GM10266 (cell line): Measurements from ENCODE around the gene PPIF.

Experiments
- DNase-seq: peaks from one replicate; pipeline ENCODE4 v3.0.0; 2012; ENCODE audit errors: extremely low spot score
- TF ChIP-seq, protein P1 (sequence below): IDR thresholded peaks from 2 replicates; pipeline ENCODE4 v1.5.1; 2012; ENCODE audit warnings: mild to moderate bottlenecking, low read depth; ENCODE audit not compliant: control insufficient read depth, insufficient read depth; ENCODE audit errors: missing control alignments

PPIF gene

DNA sequence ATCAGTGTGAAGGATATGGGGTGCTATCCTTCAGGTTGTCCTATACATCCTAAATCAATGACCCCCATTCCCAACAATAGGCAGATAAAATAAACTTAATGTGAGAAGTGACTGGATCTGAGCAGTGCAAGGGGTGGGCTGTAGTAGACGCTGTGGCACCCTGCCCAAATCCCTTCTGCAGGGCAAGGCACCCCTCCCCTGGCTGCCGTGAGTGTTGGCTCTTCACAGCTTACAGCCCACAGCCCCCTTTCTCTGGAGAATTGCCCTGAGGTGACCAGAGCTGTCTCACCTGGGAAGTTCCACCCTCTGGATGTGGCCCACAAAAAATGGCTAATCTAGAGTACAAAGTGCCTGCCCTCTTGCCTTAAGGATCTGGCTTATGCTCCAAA, 25.8 kb upstream of the PPIF start:
- no peak for DNase-seq
- TF ChIP-seq, protein P1, sequence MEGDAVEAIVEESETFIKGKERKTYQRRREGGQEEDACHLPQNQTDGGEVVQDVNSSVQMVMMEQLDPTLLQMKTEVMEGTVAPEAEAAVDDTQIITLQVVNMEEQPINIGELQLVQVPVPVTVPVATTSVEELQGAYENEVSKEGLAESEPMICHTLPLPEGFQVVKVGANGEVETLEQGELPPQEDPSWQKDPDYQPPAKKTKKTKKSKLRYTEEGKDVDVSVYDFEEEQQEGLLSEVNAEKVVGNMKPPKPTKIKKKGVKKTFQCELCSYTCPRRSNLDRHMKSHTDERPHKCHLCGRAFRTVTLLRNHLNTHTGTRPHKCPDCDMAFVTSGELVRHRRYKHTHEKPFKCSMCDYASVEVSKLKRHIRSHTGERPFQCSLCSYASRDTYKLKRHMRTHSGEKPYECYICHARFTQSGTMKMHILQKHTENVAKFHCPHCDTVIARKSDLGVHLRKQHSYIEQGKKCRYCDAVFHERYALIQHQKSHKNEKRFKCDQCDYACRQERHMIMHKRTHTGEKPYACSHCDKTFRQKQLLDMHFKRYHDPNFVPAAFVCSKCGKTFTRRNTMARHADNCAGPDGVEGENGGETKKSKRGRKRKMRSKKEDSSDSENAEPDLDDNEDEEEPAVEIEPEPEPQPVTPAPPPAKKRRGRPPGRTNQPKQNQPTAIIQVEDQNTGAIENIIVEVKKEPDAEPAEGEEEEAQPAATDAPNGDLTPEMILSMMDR = no peak

GRCh38 chr10:79321951-79322350, 25.3 kb upstream of the PPIF start:
- TF ChIP-seq, protein P1 = no peak
- no peak for DNase-seq

DNA sequence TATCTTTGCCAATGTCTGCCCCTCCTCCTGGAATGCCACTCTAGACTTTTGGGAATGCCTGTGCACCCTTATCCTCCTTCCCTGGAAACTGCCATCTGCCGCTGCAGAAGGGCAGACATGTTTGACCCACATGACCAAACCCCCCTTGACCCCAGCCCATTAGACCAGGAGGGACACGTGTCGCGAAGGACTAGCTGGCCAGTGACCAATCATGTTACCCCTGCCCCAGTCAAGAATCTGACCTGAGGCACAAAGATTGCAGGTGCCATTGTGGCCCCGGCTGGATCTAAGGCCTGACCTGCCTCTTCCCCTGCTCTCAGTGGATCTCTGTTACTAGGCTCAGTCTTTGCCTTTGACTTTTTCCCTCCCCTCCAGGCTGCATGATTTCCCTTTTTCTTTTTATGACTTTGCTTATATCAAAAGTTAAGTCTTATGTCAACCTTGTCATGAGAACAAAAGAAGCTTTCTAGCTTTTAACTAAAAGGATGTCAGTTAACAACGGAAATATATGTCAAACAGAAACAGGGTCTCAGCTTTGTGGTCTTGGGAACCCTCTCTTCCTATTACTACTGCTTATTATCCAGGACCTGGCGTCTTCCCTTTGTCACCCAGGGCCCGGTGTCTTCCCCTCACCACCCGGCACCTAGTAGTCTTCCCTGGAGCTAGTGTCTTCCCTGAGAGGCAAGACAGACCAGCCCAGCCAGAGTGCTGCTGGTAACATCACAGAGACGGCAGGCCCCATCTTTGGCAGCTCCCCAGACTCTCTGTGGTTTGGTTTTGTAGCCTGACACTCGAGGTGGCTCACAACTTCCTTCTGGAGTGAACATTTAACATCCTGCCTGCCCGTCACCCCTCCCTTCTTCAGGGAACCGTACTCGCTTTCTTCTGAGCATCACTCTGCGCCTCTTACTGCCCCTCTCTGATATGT, 24.4 kb upstream of the PPIF start:
- no peak for DNase-seq
- TF ChIP-seq, protein P1 = no peak

- TF ChIP-seq, protein P1 = no peak
- DNase-seq = no peak
Measured at GRCh38 chr10:79323602-79324001, 23.7 kb upstream of the PPIF start.

- TF ChIP-seq, protein P1 = no peak
- DNase-seq = no peak
Measured at GRCh38 chr10:79324032-79324695, 23.1 kb upstream of the PPIF start.

GRCh38 chr10:79326361-79327089, 20.7 kb upstream of the PPIF start:
- DNase-seq = no peak
- TF ChIP-seq, protein P1 = no peak

GRCh38 chr10:79327090-79327457, 20.2 kb upstream of the PPIF start:
- no peak for DNase-seq

More at GRCh38 chr10:79327090-79327457, 20.2 kb upstream of the PPIF start:
- TF ChIP-seq, protein P1 = no peak
